ENCODE measurements around the gene DPP6. TPM values are rescaled to one million over a fixed set of nuclear protein-coding genes. Genes with fewer than 3 reads are reported as not detected.

DPP6 gene
- total RNA-seq, 2 experiments from 2014 or later: not detected

GRCh38 chr7:154744861-154745258 is 692.7 kb downstream of the DPP6 start:
- CTCF ChIA-PET: interaction anchor here (1.0 kb wide), 1 partner anchor 11 kb away, joined by 3 read pairs; no protein-coding TSS in a partner anchor
- Mint-ChIP-seq H3K9me3 (no peaks in the 10 kb centered on the region), H3K27ac (no peak overlapping the region), H3K4me1 (ENCODE audit: low read depth) (no peaks in the 10 kb centered on the region), H3K4me3 (no peak overlapping the region), H3K27me3 (peaks cover 9% of the 10 kb centered on the region), H3K36me3 (no peaks in the 10 kb centered on the region)
- no peak for DNase-seq
- POLR2A ChIA-PET: no interaction called here
- intact Hi-C loops (cut with micrococcal nuclease): no loop called here

DNA sequence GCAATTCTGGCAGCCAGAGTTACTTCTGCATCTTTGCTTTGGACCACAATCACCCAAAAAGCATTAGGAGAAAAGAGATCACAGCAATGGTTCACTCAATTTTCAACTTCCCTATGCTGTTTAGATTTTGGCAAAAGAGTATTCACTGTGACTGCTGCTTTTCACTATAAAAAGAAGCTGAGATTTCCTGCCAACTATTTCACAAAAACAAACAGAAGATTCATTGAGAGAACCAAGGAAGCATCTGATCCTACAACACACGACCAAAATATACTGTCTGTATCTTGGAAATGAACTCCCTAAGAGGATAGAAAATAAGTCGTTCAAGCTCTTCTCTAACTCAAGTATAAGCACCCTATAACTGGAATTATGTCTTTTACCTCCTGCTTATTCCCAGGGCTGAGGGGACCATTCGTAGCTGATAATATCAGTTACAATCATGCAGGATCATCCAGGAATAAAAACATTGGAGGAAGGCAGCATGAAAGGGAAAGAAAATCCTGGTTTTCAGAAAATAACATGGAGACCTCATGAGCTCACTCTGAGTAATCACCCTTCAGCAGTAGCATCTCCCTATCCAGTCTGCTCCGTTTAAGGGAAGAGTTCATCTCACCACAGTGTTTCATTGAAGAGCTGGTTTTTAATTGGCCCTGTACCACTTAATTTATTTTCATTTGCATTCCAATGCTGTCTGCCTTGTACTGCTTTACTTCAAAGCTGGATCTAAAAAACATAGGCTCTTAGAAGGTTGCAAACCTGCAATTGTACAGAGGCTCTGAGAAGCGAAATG is 694.6 kb downstream of the DPP6 start:
- CTCF ChIA-PET: no interaction called here

GRCh38 chr7:154748089-154748786 is 696.0 kb downstream of the DPP6 start:
- H3K27ac Mint-ChIP-seq: no peak overlapping the region
- H3K4me3 Mint-ChIP-seq: no peak overlapping the region
- no peaks in the 10 kb centered on the region for H3K36me3 Mint-ChIP-seq
- POLR2A ChIA-PET: no interaction called here
- no peaks in the 10 kb centered on the region for H3K9me3 Mint-ChIP-seq
- CTCF ChIA-PET: no interaction called here
- DNase-seq: no peak
- peaks cover 6% of the 10 kb centered on the region for H3K27me3 Mint-ChIP-seq
- intact Hi-C loops (cut with micrococcal nuclease): no loop called here
- no peaks in the 10 kb centered on the region for H3K4me1 Mint-ChIP-seq (ENCODE audit: low read depth)

More for the DNA sequence above, 694.6 kb downstream of the DPP6 start:
- Mint-ChIP-seq H3K27ac (no peak overlapping the region), H3K9me3 (no peaks in the 10 kb centered on the region), H3K4me1 (ENCODE audit: low read depth) (no peaks in the 10 kb centered on the region), H3K27me3 (peaks cover 9% of the 10 kb centered on the region), H3K4me3 (no peak overlapping the region), H3K36me3 (no peaks in the 10 kb centered on the region)
- POLR2A ChIA-PET: no interaction called here
- intact Hi-C loops (cut with micrococcal nuclease): no loop called here
- DNase-seq: no peak

- Mint-ChIP-seq H3K4me3 (no peak overlapping the region), H3K36me3 (no peaks in the 10 kb centered on the region), H3K27ac (no peak overlapping the region), H3K9me3 (no peaks in the 10 kb centered on the region), H3K27me3 (no peaks in the 10 kb centered on the region), H3K4me1 (ENCODE audit: low read depth) (no peaks in the 10 kb centered on the region)
- ChIA-PET POLR2A (no interaction called here), CTCF (no interaction called here)
- intact Hi-C loops (cut with micrococcal nuclease): no loop called here
- DNase-seq: no peak
These were observed 698.2 kb downstream of the DPP6 start for GRCh38 chr7:154750353-154750801.

DNA sequence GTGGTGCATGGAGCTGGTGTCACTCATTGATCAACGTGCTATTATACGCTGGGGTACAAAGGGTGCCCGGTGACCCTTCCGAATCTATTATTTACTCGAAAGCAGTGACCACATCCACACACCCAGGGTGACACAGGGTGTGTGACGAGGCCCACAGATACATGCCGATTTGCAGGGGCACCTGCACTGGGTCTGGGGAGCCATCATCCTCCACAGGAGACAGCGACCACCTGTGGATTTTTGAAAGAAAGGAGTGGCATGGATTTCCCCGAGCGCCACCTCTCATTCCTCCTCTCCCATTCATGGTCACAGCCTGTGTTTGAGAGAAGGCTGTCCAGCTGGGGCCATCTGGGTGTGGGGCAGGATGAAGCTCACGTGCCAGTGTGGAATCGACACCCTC is 701.0 kb downstream of the DPP6 start:
- Mint-ChIP-seq H3K4me1 (ENCODE audit: low read depth) (no peaks in the 10 kb centered on the region), H3K27me3 (no peaks in the 10 kb centered on the region), H3K36me3 (no peaks in the 10 kb centered on the region), H3K27ac (no peak overlapping the region), H3K9me3 (no peaks in the 10 kb centered on the region), H3K4me3 (no peak overlapping the region)
- ChIA-PET POLR2A (no interaction called here), CTCF (no interaction called here)
- DNase-seq: no peak
- intact Hi-C loops (cut with micrococcal nuclease): no loop called here

DNA sequence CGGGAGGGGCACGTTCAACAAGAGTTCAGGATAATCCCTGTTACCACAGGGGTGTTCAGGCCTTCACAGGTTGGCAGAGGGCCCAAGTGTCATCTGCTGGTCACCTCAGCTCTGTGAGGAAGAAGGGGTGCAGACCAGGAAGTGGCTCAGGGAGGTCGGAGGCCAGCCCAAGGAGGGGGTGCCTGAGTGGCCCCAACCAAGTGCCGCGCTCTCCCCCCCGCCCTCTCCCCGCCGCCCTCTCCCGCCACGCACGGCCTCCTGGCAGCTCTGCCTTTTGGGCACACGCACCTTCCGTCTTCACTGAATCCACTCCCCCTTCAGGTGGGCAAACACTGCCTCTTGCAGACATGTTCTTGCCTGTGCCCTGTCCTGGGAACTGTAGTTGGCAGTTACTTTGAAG is 705.6 kb downstream of the DPP6 start:
- ChIA-PET POLR2A (no interaction called here), CTCF (no interaction called here)
- Mint-ChIP-seq H3K36me3 (no peaks in the 10 kb centered on the region), H3K27ac (no peak overlapping the region), H3K27me3 (no peaks in the 10 kb centered on the region), H3K4me1 (ENCODE audit: low read depth) (no peaks in the 10 kb centered on the region), H3K9me3 (no peaks in the 10 kb centered on the region), H3K4me3 (no peak overlapping the region)
- DNase-seq: no peak
- intact Hi-C loops (cut with micrococcal nuclease): no loop called here

GRCh38 chr7:154759989-154760388 is 707.8 kb downstream of the DPP6 start:
- Mint-ChIP-seq H3K36me3 (no peaks in the 10 kb centered on the region), H3K27me3 (no peaks in the 10 kb centered on the region), H3K4me1 (ENCODE audit: low read depth) (no peaks in the 10 kb centered on the region), H3K9me3 (no peaks in the 10 kb centered on the region), H3K27ac (no peak overlapping the region), H3K4me3 (no peak overlapping the region)
- no peak for DNase-seq
- ChIA-PET CTCF (no interaction called here), POLR2A (no interaction called here)
- intact Hi-C loops (cut with micrococcal nuclease): no loop called here

DNA sequence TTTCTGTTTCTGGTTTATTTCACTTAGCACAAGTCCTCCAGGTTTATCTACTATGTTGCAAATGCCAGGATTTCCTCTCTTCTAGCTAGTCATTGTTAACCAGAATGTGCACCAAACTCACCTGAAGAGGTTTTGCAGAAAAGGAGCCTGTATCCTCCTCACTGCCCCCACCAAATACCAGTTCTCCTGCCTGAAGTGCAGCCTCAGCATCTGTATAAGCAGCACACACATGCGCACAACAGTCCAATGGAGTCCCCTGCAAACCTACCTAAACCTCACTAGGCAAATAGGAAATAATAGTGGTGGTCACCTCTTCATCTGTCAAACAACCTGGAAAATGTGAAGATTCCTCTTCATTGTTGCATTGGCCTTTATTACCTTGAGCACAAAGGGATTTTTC is 712.9 kb downstream of the DPP6 start:
- POLR2A ChIA-PET: no interaction called here
- H3K27ac Mint-ChIP-seq: no peak overlapping the region
- intact Hi-C loops (cut with micrococcal nuclease): no loop called here
- no peak overlapping the region for H3K4me3 Mint-ChIP-seq
- no peaks in the 10 kb centered on the region for H3K27me3 Mint-ChIP-seq
- DNase-seq: no peak
- CTCF ChIA-PET: no interaction called here
- H3K4me1 Mint-ChIP-seq (ENCODE audit: low read depth): no peaks in the 10 kb centered on the region
- no peaks in the 10 kb centered on the region for H3K9me3 Mint-ChIP-seq
- no peaks in the 10 kb centered on the region for H3K36me3 Mint-ChIP-seq

- DNase-seq: no peak
- Mint-ChIP-seq H3K9me3 (no peaks in the 10 kb centered on the region), H3K27ac (no peak overlapping the region), H3K4me1 (ENCODE audit: low read depth) (no peaks in the 10 kb centered on the region), H3K36me3 (no peaks in the 10 kb centered on the region), H3K4me3 (no peak overlapping the region), H3K27me3 (no peaks in the 10 kb centered on the region)
- intact Hi-C loops (cut with micrococcal nuclease): no loop called here
- CTCF ChIA-PET: no interaction called here
- POLR2A ChIA-PET: no interaction called here
These were observed 714.9 kb downstream of the DPP6 start for GRCh38 chr7:154767142-154767541.

- no peaks in the 10 kb centered on the region for H3K9me3 Mint-ChIP-seq
These were observed 715.7 kb downstream of the DPP6 start for GRCh38 chr7:154767821-154768415.

DNA sequence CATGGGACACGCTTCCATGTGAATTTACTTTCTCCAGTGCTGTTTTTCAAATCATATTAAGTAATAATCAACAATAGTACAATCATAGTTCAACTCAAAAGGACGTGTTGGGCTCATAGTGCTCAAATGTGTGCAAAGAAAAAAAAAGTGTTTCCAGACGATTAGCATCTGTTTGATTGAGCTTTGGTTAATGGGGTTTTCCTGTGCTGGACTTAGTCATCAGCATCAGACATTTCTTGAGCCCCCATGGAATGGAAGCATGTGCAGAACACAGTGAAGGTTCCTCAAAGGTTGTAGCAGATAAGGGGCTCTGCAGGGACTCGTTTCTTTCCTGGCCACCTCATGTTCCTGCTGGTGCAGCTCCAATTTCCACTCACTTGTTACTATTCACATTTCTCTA is 716.8 kb downstream of the DPP6 start:
- H3K4me3 Mint-ChIP-seq: no peak overlapping the region
- no peaks in the 10 kb centered on the region for H3K36me3 Mint-ChIP-seq
- POLR2A ChIA-PET: no interaction called here
- H3K27ac Mint-ChIP-seq: no peak overlapping the region
- no peaks in the 10 kb centered on the region for H3K4me1 Mint-ChIP-seq (ENCODE audit: low read depth)
- H3K9me3 Mint-ChIP-seq: no peaks in the 10 kb centered on the region
- DNase-seq: no peak
- intact Hi-C loops (cut with micrococcal nuclease): no loop called here
- no peaks in the 10 kb centered on the region for H3K27me3 Mint-ChIP-seq
- CTCF ChIA-PET: no interaction called here

More at GRCh38 chr7:154767821-154768415, 715.7 kb downstream of the DPP6 start:
- no peaks in the 10 kb centered on the region for H3K36me3 Mint-ChIP-seq
- ChIA-PET POLR2A (no interaction called here), CTCF (no interaction called here)
- H3K27me3 Mint-ChIP-seq: no peaks in the 10 kb centered on the region
- intact Hi-C loops (cut with micrococcal nuclease): no loop called here
- no peak overlapping the region for H3K4me3 Mint-ChIP-seq
- DNase-seq: no peak
- no peak overlapping the region for H3K27ac Mint-ChIP-seq
- no peaks in the 10 kb centered on the region for H3K4me1 Mint-ChIP-seq (ENCODE audit: low read depth)

DNA sequence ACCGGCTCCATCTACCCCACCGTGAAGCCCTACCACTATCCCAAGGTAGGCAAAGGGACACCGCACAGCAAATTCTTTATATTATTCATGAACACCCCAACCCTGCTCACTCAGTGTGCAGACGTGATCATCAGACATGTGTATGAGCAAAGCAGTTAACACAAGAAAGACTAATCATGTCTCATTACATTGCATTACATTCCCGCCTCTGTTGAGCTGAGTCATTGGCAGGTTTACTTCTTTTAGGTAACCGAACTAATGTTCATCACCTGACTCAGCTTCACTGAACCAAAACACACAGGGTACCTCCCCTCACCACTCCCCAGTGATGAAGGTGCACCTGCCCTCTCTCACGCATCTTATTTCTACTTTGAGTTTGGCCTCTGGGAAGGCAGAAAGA is 717.3 kb downstream of the DPP6 start:
- Mint-ChIP-seq H3K9me3 (no peaks in the 10 kb centered on the region), H3K27me3 (no peaks in the 10 kb centered on the region), H3K36me3 (no peaks in the 10 kb centered on the region), H3K27ac (no peak overlapping the region), H3K4me1 (ENCODE audit: low read depth) (no peaks in the 10 kb centered on the region), H3K4me3 (no peak overlapping the region)
- no peak for DNase-seq
- POLR2A ChIA-PET: no interaction called here
- CTCF ChIA-PET: no interaction called here
- intact Hi-C loops (cut with micrococcal nuclease): no loop called here

DNA sequence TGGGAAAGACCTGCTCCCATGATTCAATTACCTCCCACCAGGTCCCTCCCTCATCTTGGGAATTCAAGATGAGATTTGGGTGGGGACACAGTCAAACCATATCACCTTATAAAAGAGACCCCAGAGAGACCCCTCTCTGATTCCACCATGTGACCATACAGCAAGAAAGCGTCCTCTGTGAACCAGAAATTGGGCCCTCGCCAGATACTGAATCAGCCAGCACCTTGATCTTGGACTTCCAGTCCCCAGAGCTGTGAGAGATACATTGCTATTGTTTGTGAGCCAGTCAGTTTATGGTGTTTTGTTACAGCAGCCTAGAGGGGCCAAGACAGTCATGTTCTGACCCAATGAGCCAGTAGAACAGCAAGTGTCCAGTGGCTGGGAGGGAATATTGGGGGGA is 718.2 kb downstream of the DPP6 start:
- H3K4me3 Mint-ChIP-seq: no peak overlapping the region
- no peak for DNase-seq
- H3K27me3 Mint-ChIP-seq: no peaks in the 10 kb centered on the region
- H3K9me3 Mint-ChIP-seq: no peaks in the 10 kb centered on the region
- intact Hi-C loops (cut with micrococcal nuclease): no loop called here
- ChIA-PET CTCF (no interaction called here), POLR2A (no interaction called here)
- no peaks in the 10 kb centered on the region for H3K4me1 Mint-ChIP-seq (ENCODE audit: low read depth)
- no peaks in the 10 kb centered on the region for H3K36me3 Mint-ChIP-seq
- no peak overlapping the region for H3K27ac Mint-ChIP-seq
